Right ventricle myocardium superior (tissue), 1 donor: Measurements from ENCODE around the gene ZNF831. TPM values are rescaled to one million over a fixed set of nuclear protein-coding genes. Genes with fewer than 3 reads are reported as not detected.

Source experiments
- ATAC-seq: fragments of 200-7000 bp; cut with Tn5 transposase; one replicate; pipeline ENCODE4 v1.9.1; 2020; ENCODE audit warnings: mild to moderate bottlenecking; ENCODE audit not compliant: poor library complexity
- DNase-seq: peaks from one replicate; pipeline ENCODE4 v3.0.0-alpha.2; 2020
- intact Hi-C: fragments of 100-400 bp; cut with DNase I; formaldehyde crosslinking; loops from one replicate; pipeline ENCODE4 v1.11.2; 2022
- total RNA-seq: library from RNA; stranded (reverse); fragmentation: NEBNext Ultra II Directional; extraction: Animal tissue kit (Norgen Biotek cat#: 25700); gene quantifications from one replicate; pipeline ENCODE4 v1.2.1, GENCODE V29; 2021
- donor health status: DM: no; HTN: yes; CAD: no; lungs with severe emphysema.

ZNF831 gene
- total RNA-seq, 1 donor from 2014 or later, result 0.08 TPM

- intact Hi-C loops, result no loop called here
Measured at GRCh38 chr20:59259946-59260345, 96.3 kb downstream of the ZNF831 start.

GRCh38 chr20:59265298-59265697 lies 101.7 kb downstream of the ZNF831 start:
- ATAC-seq (no peak), DNase-seq (no peak)
- intact Hi-C loops, result no loop called here

More at GRCh38 chr20:59259946-59260345, 96.3 kb downstream of the ZNF831 start:
- ATAC-seq (no peak), DNase-seq (no peak)

- intact Hi-C loops, result no loop called here
- no peak for DNase-seq
- no peak for ATAC-seq
Measured at GRCh38 chr20:59268870-59269269, 105.2 kb downstream of the ZNF831 start.

GRCh38 chr20:59269411-59270025 lies 105.9 kb downstream of the ZNF831 start:
- no peak for ATAC-seq
- DNase-seq, result no peak
- intact Hi-C loops, result no loop called here

GRCh38 chr20:59270380-59270779 lies 106.8 kb downstream of the ZNF831 start:
- DNase-seq (no peak), ATAC-seq (no peak)
- intact Hi-C loops, result no loop called here

- intact Hi-C loops, result no loop called here
- DNase-seq (no peak), ATAC-seq (no peak)
Measured at GRCh38 chr20:59273739-59274357, 110.2 kb downstream of the ZNF831 start.

- DNase-seq (no peak), ATAC-seq (no peak)
- intact Hi-C loops, result no loop called here
Measured at GRCh38 chr20:59276938-59277337, 113.3 kb downstream of the ZNF831 start.

GRCh38 chr20:59284470-59284869 lies 120.8 kb downstream of the ZNF831 start:
- intact Hi-C loops, result no loop called here
- ATAC-seq, result no peak
- no peak for DNase-seq

GRCh38 chr20:59289994-59290393 lies 126.4 kb downstream of the ZNF831 start:
- intact Hi-C loops, result no loop called here
- ATAC-seq, result no peak

GRCh38 chr20:59291740-59292383 lies 128.2 kb downstream of the ZNF831 start:
- ATAC-seq (no peak), DNase-seq (no peak)
- intact Hi-C loops, result no loop called here

More at GRCh38 chr20:59289994-59290393, 126.4 kb downstream of the ZNF831 start:
- DNase-seq, result no peak

- no peak for DNase-seq
- intact Hi-C loops, result no loop called here
- no peak for ATAC-seq
Measured at GRCh38 chr20:59295531-59295930, 131.9 kb downstream of the ZNF831 start.

GRCh38 chr20:59297686-59298085 lies 134.1 kb downstream of the ZNF831 start:
- DNase-seq (no peak), ATAC-seq (no peak)
- intact Hi-C loops, result no loop called here

GRCh38 chr20:59299945-59300332 lies 136.3 kb downstream of the ZNF831 start:
- no peak for DNase-seq

GRCh38 chr20:59300333-59301081 lies 136.9 kb downstream of the ZNF831 start, which contains the start of gene EDN3:
Gene EDN3, plus strand, starts transcription at chr20:59300611. Its CDS starts 202 bp downstream, at chr20:59300813.
- intact Hi-C loops, result no loop called here
- ATAC-seq (no peak), DNase-seq (no peak)

More at GRCh38 chr20:59299945-59300332, 136.3 kb downstream of the ZNF831 start:
- intact Hi-C loops, result no loop called here
- ATAC-seq, result no peak

GRCh38 chr20:59301343-59302007 lies 137.9 kb downstream of the ZNF831 start:
- no peak for ATAC-seq
- intact Hi-C loops, result no loop called here
- no peak for DNase-seq

- DNase-seq, result no peak
- no peak for ATAC-seq
- intact Hi-C loops, result no loop called here
Measured at GRCh38 chr20:59305908-59306655, 142.5 kb downstream of the ZNF831 start.

- DNase-seq, result no peak
- no peak for ATAC-seq
- intact Hi-C loops, result no loop called here
Measured at GRCh38 chr20:59307270-59307669, 143.6 kb downstream of the ZNF831 start.
